Naive thymus-derived CD4-positive, alpha-beta T cell (primary cell): ENCODE data around the gene MGAT5B. TPM values are rescaled to one million over a fixed set of nuclear protein-coding genes. Genes with fewer than 3 reads are reported as not detected.

Experiments used
- ATAC-seq: fragments of 150-1000 bp; cut with Tn5 transposase; 2 replicates; pipeline ENCODE4 v1.10.0; 2021; ENCODE audit warnings: mild to moderate bottlenecking, moderate library complexity
- CTCF ChIA-PET: fragments of 350-600 bp; sonication (Branson Sonifier 250); formaldehyde crosslinking; loops from one replicate; lab custom pipeline; 2021; ENCODE audit warnings: antibody characterized with exemption; lab: Charles Lee
- POLR2A ChIA-PET: fragments of 350-600 bp; sonication (Branson Sonifier 250); formaldehyde crosslinking; loops from one replicate; lab custom pipeline; 2021; ENCODE audit warnings: antibody characterized with exemption, inconsistent platforms; lab: Charles Lee
- DNase-seq, 9 donors: peaks; one replicate each; pipeline versions ENCODE4 v3.0.0 to v3.0.0-alpha.2; 2020 to 2022; ENCODE audit warnings: mixed read lengths in 1 of 9
- H3K27ac ChIP-seq: one replicate; pipeline ENCODE4 v1.7.0; 2013; ENCODE audit warnings: mild to moderate bottlenecking, low read depth, low read length, moderate library complexity
- H3K27me3 ChIP-seq, 2 donors: one replicate each; pipeline ENCODE4 v1.7.0; 2013; ENCODE audit warnings: low read length in 2 of 2, mild to moderate bottlenecking in 2 of 2, moderate library complexity in 2 of 2; ENCODE audit not compliant: control insufficient read depth in 2 of 2, insufficient read depth in 2 of 2
- H3K36me3 ChIP-seq, 3 experiments: 1 replicate in 2 of 3; 2 replicates in 1 of 3; pipeline ENCODE4 v1.7.0; 2013; ENCODE audit warnings: low read length in 3 of 3, mild to moderate bottlenecking in 3 of 3, moderate library complexity in 1 of 3; ENCODE audit not compliant: insufficient read depth in 3 of 3, control insufficient read depth in 2 of 3
- H3K4me1 ChIP-seq, 2 donors: one replicate each; pipeline ENCODE4 v1.7.0; 2013; ENCODE audit warnings: low read length in 2 of 2, mild to moderate bottlenecking in 2 of 2, moderate library complexity in 1 of 2; ENCODE audit not compliant: control insufficient read depth in 2 of 2, insufficient read depth in 2 of 2
- H3K4me3 ChIP-seq: 2 replicates; pipeline ENCODE4 v1.7.0; 2013; ENCODE audit warnings: mild to moderate bottlenecking, low read length
- H3K9me3 ChIP-seq, 3 experiments: 1 replicate in 2 of 3; 2 replicates in 1 of 3; pipeline ENCODE4 v1.7.0; 2013; ENCODE audit warnings: low read length in 3 of 3; ENCODE audit not compliant: control insufficient read depth in 2 of 3
- H3K27ac Mint-ChIP-seq, 9 donors: one replicate each; pipeline ENCODE4 v1.8.0; 2020 to 2022; ENCODE audit warnings: mixed read lengths in 9 of 9, mild to moderate bottlenecking in 8 of 9, moderate library complexity in 5 of 9, inconsistent platforms in 2 of 9
- H3K27me3 Mint-ChIP-seq, 5 donors: one replicate each; pipeline ENCODE4 v1.8.0; 2021 to 2022; ENCODE audit warnings: mixed read lengths in 5 of 5, mild to moderate bottlenecking in 1 of 5
- H3K36me3 Mint-ChIP-seq, 5 donors: one replicate each; pipeline ENCODE4 v1.8.0; 2020 to 2022; ENCODE audit warnings: mixed read lengths in 5 of 5, mild to moderate bottlenecking in 3 of 5, inconsistent platforms in 1 of 5
- H3K4me1 Mint-ChIP-seq, 7 donors: one replicate each; pipeline ENCODE4 v1.8.0; 2020 to 2022; ENCODE audit warnings: mixed read lengths in 7 of 7, mild to moderate bottlenecking in 3 of 7, inconsistent platforms in 1 of 7
- H3K4me3 Mint-ChIP-seq, 10 donors: one replicate each; pipeline ENCODE4 v1.8.0; 2020 to 2022; ENCODE audit warnings: mild to moderate bottlenecking in 10 of 10, mixed read lengths in 10 of 10, moderate library complexity in 6 of 10, inconsistent platforms in 2 of 10
- H3K9me3 Mint-ChIP-seq, 11 donors: one replicate each; pipeline ENCODE4 v1.8.0; 2020 to 2022; ENCODE audit warnings: mixed read lengths in 11 of 11, mild to moderate bottlenecking in 4 of 11, inconsistent platforms in 1 of 11, moderate library complexity in 1 of 11
- intact Hi-C, 2 donors: fragments of 100-400 bp; cut with micrococcal nuclease; formaldehyde crosslinking; loops; one replicate each; pipeline ENCODE4 v1.15.1; 2023
- polyA plus RNA-seq, 2 donors: library from polyadenylated mRNA; unstranded; fragments of 300-500 nt; fragmentation: Illumina TruSeq; gene quantifications; one replicate each; pipeline ENCODE4 v1.2.3, GENCODE V29; 2021
- total RNA-seq, 6 experiments: library from RNA in 5 of 6; stranded (reverse) in 5 of 6; gene quantifications; 1 replicate in 5 of 6; 2 replicates in 1 of 6; pipeline ENCODE4 v1.2.3 and lab custom pipeline; 2021 to 2026

MGAT5B gene
- total and polyA plus RNA-seq, 7 experiments from 2014 or later = 0.12 to 3.7 (median 1.5) TPM; not detected in 1

DNA sequence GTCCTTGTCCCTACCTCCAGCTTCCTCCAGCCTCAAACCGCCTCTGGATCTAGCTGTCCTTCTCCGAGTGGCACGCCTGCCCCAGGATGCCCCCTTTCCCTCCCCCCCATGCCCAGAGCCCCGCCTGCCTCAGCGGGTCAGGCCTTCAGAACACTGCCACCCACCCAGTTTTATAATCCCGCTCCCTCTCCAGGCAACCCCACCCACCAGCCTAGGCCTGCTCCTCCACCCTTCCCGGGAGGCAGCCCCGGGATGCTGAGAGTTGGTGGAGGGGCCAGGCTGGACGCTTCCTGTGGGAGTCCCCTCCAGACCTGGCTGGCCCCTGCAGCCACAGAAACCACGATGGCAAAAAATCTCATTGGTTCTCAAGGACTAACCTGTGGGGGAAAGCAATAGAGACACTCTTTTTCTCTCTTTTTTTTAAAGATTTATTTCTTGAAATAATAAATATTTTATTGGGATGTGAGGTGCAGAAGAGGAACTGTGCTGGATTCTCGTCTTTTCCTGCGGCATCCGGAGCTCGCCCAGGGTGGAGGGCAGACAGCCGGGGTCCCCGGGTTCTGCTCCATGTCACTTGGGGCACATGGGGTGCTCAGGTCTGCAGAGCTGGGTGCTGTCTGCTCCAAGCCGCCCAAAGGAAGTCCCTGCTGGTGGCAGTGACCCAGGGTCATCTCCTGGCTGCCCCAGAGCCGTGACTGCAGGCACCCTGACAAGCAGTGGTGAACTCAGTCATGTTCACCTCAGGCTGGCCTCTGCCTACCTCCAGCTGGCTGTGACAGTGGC is 81.9 kb downstream of the MGAT5B start:
- no peaks in the 10 kb centered on the region for H3K27me3 Mint-ChIP-seq
- no peak overlapping the region for H3K27ac Mint-ChIP-seq
- no peaks in the 10 kb centered on the region for H3K36me3 Mint-ChIP-seq
- Histone ChIP-seq H3K27me3 (no peaks in the 10 kb centered on the region), H3K4me3 (no peak overlapping the region), H3K4me1 (no peaks in the 10 kb centered on the region), H3K27ac (no peak overlapping the region), H3K9me3 (no peaks in the 10 kb centered on the region), H3K36me3 (no peaks in the 10 kb centered on the region)
- ATAC-seq = no peak
- H3K9me3 Mint-ChIP-seq = no peaks in the 10 kb centered on the region
- intact Hi-C loops = loop anchor here in 1 of 2 donors (5.0 kb wide), 1 partner anchor 47 kb away; no protein-coding TSS in a partner anchor
- no peak overlapping the region for H3K4me3 Mint-ChIP-seq
- peaks cover 0 to 4% (median 0%) of the 10 kb centered on the region in 7 donors for H3K4me1 Mint-ChIP-seq
- ChIA-PET CTCF (no interaction called here), POLR2A (no interaction called here)
- no peak for DNase-seq

- CTCF ChIA-PET = interaction anchor here (0.7 kb wide), 1 partner anchor 57 kb away, joined by 3 read pairs; no protein-coding TSS in a partner anchor
- H3K4me1 ChIP-seq = no peaks in the 10 kb centered on the region
Observed at GRCh38 chr17:76951375-76951905, 83.2 kb downstream of the MGAT5B start.

DNA sequence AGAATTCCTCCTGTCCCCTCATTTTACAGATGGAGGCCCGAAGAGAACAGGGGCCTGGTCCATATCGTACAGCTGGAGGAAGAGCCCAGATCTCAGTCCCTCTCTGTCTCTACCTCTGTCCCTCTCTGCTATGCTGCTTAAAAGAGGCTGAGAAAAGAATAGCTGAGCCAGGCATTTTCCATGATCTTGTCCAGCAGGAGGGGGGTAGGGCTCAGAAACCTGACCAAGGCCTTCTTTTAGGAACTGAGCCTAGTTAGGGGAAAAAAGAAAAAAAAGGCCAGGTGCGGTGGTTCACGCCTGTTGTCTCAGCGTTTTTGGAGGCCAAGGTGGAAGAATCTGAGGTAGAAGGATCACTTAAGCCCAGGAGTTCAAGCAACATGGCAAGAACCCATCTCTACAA is 84.2 kb downstream of the MGAT5B start:
- no peak overlapping the region for H3K4me3 Mint-ChIP-seq
- H3K27ac Mint-ChIP-seq = peak overlapping the region in 3 of 9 donors; percentile 18 to 78 (median 22)
- no peaks in the 10 kb centered on the region for H3K9me3 ChIP-seq
- no peak for ATAC-seq
- H3K9me3 Mint-ChIP-seq = no peaks in the 10 kb centered on the region
- intact Hi-C loops = loop anchor here in 1 of 2 donors (5.0 kb wide), 1 partner anchor 45 kb away; no protein-coding TSS in a partner anchor
- H3K4me1 ChIP-seq = no peaks in the 10 kb centered on the region
- ChIA-PET CTCF (no interaction called here), POLR2A (interaction anchor here (1.1 kb wide), 1 partner anchor 17 kb away, joined by 5 read pairs; no protein-coding TSS in a partner anchor)
- peaks cover 0 to 4% (median 0%) of the 10 kb centered on the region in 7 donors for H3K4me1 Mint-ChIP-seq
- H3K36me3 Mint-ChIP-seq = no peaks in the 10 kb centered on the region
- no peak overlapping the region for H3K4me3 ChIP-seq
- no peak overlapping the region for H3K27ac ChIP-seq
- no peaks in the 10 kb centered on the region for H3K27me3 ChIP-seq
- no peak for DNase-seq
- H3K27me3 Mint-ChIP-seq = no peaks in the 10 kb centered on the region
- H3K36me3 ChIP-seq = no peaks in the 10 kb centered on the region

More at GRCh38 chr17:76951375-76951905, 83.2 kb downstream of the MGAT5B start:
- Mint-ChIP-seq H3K36me3 (no peaks in the 10 kb centered on the region), H3K4me1 (peaks cover 0 to 4% (median 0%) of the 10 kb centered on the region in 7 donors), H3K27ac (no peak overlapping the region), H3K9me3 (no peaks in the 10 kb centered on the region), H3K27me3 (no peaks in the 10 kb centered on the region), H3K4me3 (no peak overlapping the region)
- Histone ChIP-seq H3K27ac (no peak overlapping the region), H3K36me3 (no peaks in the 10 kb centered on the region), H3K27me3 (no peaks in the 10 kb centered on the region), H3K9me3 (no peaks in the 10 kb centered on the region), H3K4me3 (no peak overlapping the region)
- POLR2A ChIA-PET = interaction anchor here (0.6 to 1.1 kb wide), 2 partner anchors 18 to 67 kb away, joined by 3 to 5 read pairs; no protein-coding TSS in a partner anchor
- intact Hi-C loops = loop anchor here in 1 of 2 donors (5.0 kb wide), 1 partner anchor 46 kb away; no protein-coding TSS in a partner anchor
- DNase-seq (no peak), ATAC-seq (no peak)

DNA sequence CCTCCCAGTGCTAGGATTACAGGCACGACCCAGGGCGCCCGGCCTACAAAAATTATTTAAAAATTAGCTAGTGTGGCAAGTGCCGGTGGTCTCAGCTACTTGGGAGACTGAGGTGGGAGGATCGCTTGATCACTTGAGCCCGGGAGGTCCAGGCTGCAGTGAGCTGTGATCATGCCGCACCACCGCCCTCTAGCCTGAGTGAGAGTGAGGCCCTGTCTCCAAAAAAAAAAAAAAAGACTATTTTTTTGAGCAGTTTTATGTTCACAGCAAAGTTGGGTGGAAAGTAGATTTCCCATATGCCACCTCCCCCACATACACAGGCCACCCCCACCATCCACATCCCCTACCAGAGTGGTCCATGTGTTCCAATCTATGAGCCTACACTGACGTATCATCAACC is 84.9 kb downstream of the MGAT5B start:
- H3K27me3 ChIP-seq = no peaks in the 10 kb centered on the region
- no peaks in the 10 kb centered on the region for H3K9me3 ChIP-seq
- no peaks in the 10 kb centered on the region for H3K4me1 ChIP-seq
- no peaks in the 10 kb centered on the region for H3K36me3 ChIP-seq
- Mint-ChIP-seq H3K4me1 (peaks cover 0 to 4% (median 0%) of the 10 kb centered on the region in 7 donors), H3K4me3 (no peak overlapping the region), H3K36me3 (no peaks in the 10 kb centered on the region), H3K27ac (no peak overlapping the region), H3K27me3 (no peaks in the 10 kb centered on the region), H3K9me3 (no peaks in the 10 kb centered on the region)
- CTCF ChIA-PET = no interaction called here
- POLR2A ChIA-PET = no interaction called here
- no peak for ATAC-seq
- no peak for DNase-seq
- no peak overlapping the region for H3K4me3 ChIP-seq
- H3K27ac ChIP-seq = no peak overlapping the region
- intact Hi-C loops = loop anchor here in 1 of 2 donors (5.0 kb wide), 1 partner anchor 44 kb away; no protein-coding TSS in a partner anchor

DNA sequence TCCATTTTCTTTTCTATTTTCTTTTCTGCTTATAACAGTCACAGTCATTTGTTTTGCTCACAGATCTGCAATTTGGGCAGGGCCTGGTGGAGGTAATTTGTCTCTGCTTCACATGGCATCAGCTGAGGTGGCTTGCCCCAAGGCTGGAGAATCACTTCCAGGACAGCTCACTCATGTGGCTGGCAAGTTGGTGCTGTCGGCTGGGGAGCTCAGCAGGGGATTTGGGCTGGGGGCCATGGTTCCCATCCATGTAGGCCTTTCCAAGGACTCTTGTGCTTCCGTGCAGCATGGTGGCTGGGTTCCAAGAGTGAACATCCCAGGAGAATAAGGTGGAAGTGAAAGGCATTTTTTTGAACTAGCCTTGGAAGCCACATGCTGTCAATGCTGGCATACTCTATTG is 85.7 kb downstream of the MGAT5B start:
- ChIA-PET POLR2A (no interaction called here), CTCF (no interaction called here)
- intact Hi-C loops = loop anchor here in 1 of 2 donors (5.0 kb wide), 1 partner anchor 43 kb away; no protein-coding TSS in a partner anchor
- Mint-ChIP-seq H3K27me3 (no peaks in the 10 kb centered on the region), H3K9me3 (no peaks in the 10 kb centered on the region), H3K27ac (peak overlapping the region in 2 of 9 donors; percentile 4 to 73), H3K4me3 (no peak overlapping the region), H3K36me3 (no peaks in the 10 kb centered on the region), H3K4me1 (peaks cover 0 to 4% (median 0%) of the 10 kb centered on the region in 7 donors)
- no peaks in the 10 kb centered on the region for H3K4me1 ChIP-seq
- no peaks in the 10 kb centered on the region for H3K27me3 ChIP-seq
- H3K4me3 ChIP-seq = no peak overlapping the region
- no peak for ATAC-seq
- DNase-seq = no peak
- H3K36me3 ChIP-seq = no peaks in the 10 kb centered on the region
- H3K27ac ChIP-seq = no peak overlapping the region
- no peaks in the 10 kb centered on the region for H3K9me3 ChIP-seq

DNA sequence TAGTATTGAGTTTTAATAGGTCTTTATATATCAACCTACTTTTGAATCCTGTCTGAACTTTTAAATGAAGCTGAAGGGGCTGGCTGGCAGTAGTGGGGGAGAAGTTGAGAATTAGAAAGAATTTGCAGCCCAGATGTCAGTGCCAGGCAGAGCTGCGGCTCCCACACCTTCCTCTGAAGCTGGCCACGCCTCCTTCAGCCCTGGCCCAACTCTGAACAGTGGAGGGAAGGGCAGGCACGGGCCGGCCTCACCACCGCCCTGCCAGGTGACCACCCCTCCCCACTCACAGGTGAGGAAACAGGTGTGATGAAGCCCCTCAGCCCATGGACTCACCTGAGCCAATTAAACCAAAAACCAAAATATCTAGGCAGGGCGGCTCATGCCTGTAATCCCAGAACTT is 87.0 kb downstream of the MGAT5B start:
- no peaks in the 10 kb centered on the region for H3K4me1 ChIP-seq
- DNase-seq = no peak
- ChIA-PET POLR2A (no interaction called here), CTCF (no interaction called here)
- ATAC-seq = no peak
- no peaks in the 10 kb centered on the region for H3K27me3 ChIP-seq
- Mint-ChIP-seq H3K4me3 (no peak overlapping the region), H3K27me3 (no peaks in the 10 kb centered on the region), H3K4me1 (peaks cover 0 to 4% (median 0%) of the 10 kb centered on the region in 7 donors), H3K9me3 (no peaks in the 10 kb centered on the region), H3K36me3 (no peaks in the 10 kb centered on the region), H3K27ac (no peak overlapping the region)
- no peak overlapping the region for H3K27ac ChIP-seq
- intact Hi-C loops = loop anchor here in 1 of 2 donors (5.0 kb wide), 1 partner anchor 42 kb away; no protein-coding TSS in a partner anchor
- H3K9me3 ChIP-seq = no peaks in the 10 kb centered on the region
- no peaks in the 10 kb centered on the region for H3K36me3 ChIP-seq
- no peak overlapping the region for H3K4me3 ChIP-seq
